Epithelial cell of proximal tubule (primary cell): Measurements from ENCODE around the gene KCNMA1. TPM values are rescaled to one million over a fixed set of nuclear protein-coding genes. Genes with fewer than 3 reads are reported as not detected.

Experiments used
- DNase-seq: peaks from one replicate; pipeline ENCODE4 v3.0.0-alpha.2; 2011; ENCODE audit warnings: low read depth
- H3K4me3 ChIP-seq: 2 replicates; pipeline ENCODE4 v1.5.1; 2011; ENCODE audit warnings: low read depth, mild to moderate bottlenecking, low read length
- CTCF ChIP-seq: conservative IDR thresholded peaks from 2 replicates; pipeline ENCODE4 v1.5.1; 2012; ENCODE audit warnings: low read depth, mild to moderate bottlenecking, low read length
- total RNA-seq: library from RNA; depleted of rRNA; stranded (reverse); fragments of >200 nt; gene quantifications from 2 replicates; pipeline ENCODE4 v1.2.3, GENCODE V29; 2015

Gene KCNMA1
- total RNA-seq, 1 donor from 2014 or later, result 12.5 TPM

GRCh38 chr10:76971547-76972170 is 665.9 kb downstream of the KCNMA1 start:
- TF ChIP-seq CTCF, result no peak
- H3K4me3 ChIP-seq, result no peak overlapping the region
- DNase-seq, result no peak

- no peak overlapping the region for H3K4me3 ChIP-seq
- DNase-seq, result no peak
- no peak for TF ChIP-seq CTCF
Observed at GRCh38 chr10:76970711-76971519, 666.7 kb downstream of the KCNMA1 start.

GRCh38 chr10:76969366-76969948 is 668.2 kb downstream of the KCNMA1 start:
- no peak for DNase-seq
- no peak overlapping the region for H3K4me3 ChIP-seq
- no peak for TF ChIP-seq CTCF

GRCh38 chr10:76968483-76968882 is 669.1 kb downstream of the KCNMA1 start:
- H3K4me3 ChIP-seq, result no peak overlapping the region
- TF ChIP-seq CTCF, result no peak
- no peak for DNase-seq

- no peak for TF ChIP-seq CTCF
- DNase-seq, result no peak
- no peak overlapping the region for H3K4me3 ChIP-seq
Observed at GRCh38 chr10:76962851-76963250, 674.8 kb downstream of the KCNMA1 start.

- DNase-seq, result no peak
- H3K4me3 ChIP-seq, result no peak overlapping the region
- no peak for TF ChIP-seq CTCF
Observed at GRCh38 chr10:76961841-76962240, 675.8 kb downstream of the KCNMA1 start.
